Measurements from ENCODE around the gene EMILIN1. TPM values are rescaled to one million over a fixed set of nuclear protein-coding genes. Genes with fewer than 3 reads are reported as not detected.

Gene EMILIN1
- total RNA-seq, 4 donors from 2014 or later, result 7.9 to 32.2 (median 13.3) TPM

GRCh38 chr2:27050996-27051901, 27.2 kb upstream of the EMILIN1 start, which contains the start of gene AGBL5:
Gene AGBL5, plus strand, starts transcription at chr2:27051668. Its CDS starts 1,291 bp downstream, at chr2:27052959.
- Histone ChIP-seq H3K36me3 (peaks cover 0 to 27% (median 0%) of the 10 kb centered on the region in 3 donors), H3K4me1 (peaks cover 0 to 14% (median 8%) of the 10 kb centered on the region in 4 donors), H3K27me3 (no peaks in the 10 kb centered on the region), H3K9me3 (no peaks in the 10 kb centered on the region), H3K4me3 (peak within 1 kb of the TSS; percentile 62 to 96 (median 92)), H3K27ac (peak within 1 kb of the TSS; percentile 80 to 93 (median 90))
- DNase-seq, result peak; percentile 95 to 98 (median 96)
- TF ChIP-seq POLR2A (IDR thresholded peaks at IDR 0.05), result peak in 1 of 2 donors; percentile 71
- peak in 2 of 6 experiments; percentile 5 to 6 for TF ChIP-seq CTCF (IDR thresholded peaks at IDR 0.05)

- DNase-seq, result peak in 1 of 3 donors; percentile 67
- Histone ChIP-seq H3K4me1 (peaks cover 0 to 14% (median 8%) of the 10 kb centered on the region in 4 donors), H3K27ac (peak overlapping the region; percentile 80 to 93 (median 90)), H3K27me3 (no peaks in the 10 kb centered on the region), H3K4me3 (peak overlapping the region; percentile 62 to 96 (median 92)), H3K36me3 (peaks cover 0 to 34% (median 0%) of the 10 kb centered on the region in 3 donors), H3K9me3 (no peaks in the 10 kb centered on the region)
- TF ChIP-seq CTCF (IDR thresholded peaks at IDR 0.05), result no peak
- no peak for TF ChIP-seq POLR2A (IDR thresholded peaks at IDR 0.05)
Measured at GRCh38 chr2:27051902-27052645, 26.3 kb upstream of the EMILIN1 start.

GRCh38 chr2:27053321-27053720, 25.1 kb upstream of the EMILIN1 start:
- Histone ChIP-seq H3K4me1 (peaks cover 0 to 14% (median 8%) of the 10 kb centered on the region in 4 donors), H3K36me3 (peaks cover 0 to 40% (median 0%) of the 10 kb centered on the region in 3 donors), H3K27me3 (no peaks in the 10 kb centered on the region), H3K9me3 (no peaks in the 10 kb centered on the region), H3K4me3 (no peak overlapping the region), H3K27ac (no peak overlapping the region)
- no peak for TF ChIP-seq CTCF (IDR thresholded peaks at IDR 0.05)
- TF ChIP-seq POLR2A (IDR thresholded peaks at IDR 0.05), result no peak
- DNase-seq, result no peak

GRCh38 chr2:27053776-27054175, 24.6 kb upstream of the EMILIN1 start:
- Histone ChIP-seq H3K9me3 (no peaks in the 10 kb centered on the region), H3K36me3 (peaks cover 0 to 40% (median 0%) of the 10 kb centered on the region in 3 donors), H3K27me3 (no peaks in the 10 kb centered on the region), H3K27ac (no peak overlapping the region), H3K4me1 (peaks cover 0 to 14% (median 8%) of the 10 kb centered on the region in 4 donors), H3K4me3 (no peak overlapping the region)
- TF ChIP-seq POLR2A (IDR thresholded peaks at IDR 0.05) (no peak), CTCF (IDR thresholded peaks at IDR 0.05) (no peak)
- DNase-seq, result peak in 1 of 3 donors; percentile 14

GRCh38 chr2:27054721-27055120, 23.7 kb upstream of the EMILIN1 start:
- Histone ChIP-seq H3K36me3 (peaks cover 0 to 47% (median 0%) of the 10 kb centered on the region in 3 donors), H3K4me1 (peaks cover 0 to 9% (median 6%) of the 10 kb centered on the region in 4 donors), H3K27me3 (no peaks in the 10 kb centered on the region), H3K4me3 (no peak overlapping the region), H3K9me3 (no peaks in the 10 kb centered on the region), H3K27ac (no peak overlapping the region)
- no peak for TF ChIP-seq POLR2A (IDR thresholded peaks at IDR 0.05)
- TF ChIP-seq CTCF (IDR thresholded peaks at IDR 0.05), result no peak
- peak in 1 of 3 donors; percentile 18 for DNase-seq
